ENCODE data around the gene TMPRSS13. TPM values are rescaled to one million over a fixed set of nuclear protein-coding genes. Genes with fewer than 3 reads are reported as not detected.

TMPRSS13 gene
- total and polyA plus RNA-seq, 11 donors: 0.03 to 0.51 (median 0.12) TPM; not detected in 5

- ATAC-seq: no peak
- no peaks in the 10 kb centered on the region for H3K27me3 ChIP-seq
- H3K9me3 ChIP-seq: peaks cover 0 to 20% (median 11%) of the 10 kb centered on the region in 12 donors
- WGBS, 4 donors: 51 to 66% (median 57%) methylated on average over 12 of the region's 12 CpGs
- H3K4me1 ChIP-seq: peaks cover 0 to 70% (median 34%) of the 10 kb centered on the region in 12 donors
- intact Hi-C loops (cut with DNase I): no loop called here
- peak in 4 of 5 donors; percentile 4 to 42 (median 10) for DNase-seq
- peaks cover 0 to 3% (median 0%) of the 10 kb centered on the region in 9 donors for H3K36me3 ChIP-seq
- H3K27ac ChIP-seq: peak overlapping the region in 4 of 12 donors; percentile 13 to 46 (median 34)
- H3K4me3 ChIP-seq: no peak overlapping the region
- TF ChIP-seq POLR2A (IDR thresholded peaks at IDR 0.05): no peak
- TF ChIP-seq, protein P1, sequence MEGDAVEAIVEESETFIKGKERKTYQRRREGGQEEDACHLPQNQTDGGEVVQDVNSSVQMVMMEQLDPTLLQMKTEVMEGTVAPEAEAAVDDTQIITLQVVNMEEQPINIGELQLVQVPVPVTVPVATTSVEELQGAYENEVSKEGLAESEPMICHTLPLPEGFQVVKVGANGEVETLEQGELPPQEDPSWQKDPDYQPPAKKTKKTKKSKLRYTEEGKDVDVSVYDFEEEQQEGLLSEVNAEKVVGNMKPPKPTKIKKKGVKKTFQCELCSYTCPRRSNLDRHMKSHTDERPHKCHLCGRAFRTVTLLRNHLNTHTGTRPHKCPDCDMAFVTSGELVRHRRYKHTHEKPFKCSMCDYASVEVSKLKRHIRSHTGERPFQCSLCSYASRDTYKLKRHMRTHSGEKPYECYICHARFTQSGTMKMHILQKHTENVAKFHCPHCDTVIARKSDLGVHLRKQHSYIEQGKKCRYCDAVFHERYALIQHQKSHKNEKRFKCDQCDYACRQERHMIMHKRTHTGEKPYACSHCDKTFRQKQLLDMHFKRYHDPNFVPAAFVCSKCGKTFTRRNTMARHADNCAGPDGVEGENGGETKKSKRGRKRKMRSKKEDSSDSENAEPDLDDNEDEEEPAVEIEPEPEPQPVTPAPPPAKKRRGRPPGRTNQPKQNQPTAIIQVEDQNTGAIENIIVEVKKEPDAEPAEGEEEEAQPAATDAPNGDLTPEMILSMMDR (IDR thresholded peaks at IDR 0.05): no peak
These were observed 73.9 kb downstream of the TMPRSS13 start for GRCh38 chr11:117855186-117855845.

DNA sequence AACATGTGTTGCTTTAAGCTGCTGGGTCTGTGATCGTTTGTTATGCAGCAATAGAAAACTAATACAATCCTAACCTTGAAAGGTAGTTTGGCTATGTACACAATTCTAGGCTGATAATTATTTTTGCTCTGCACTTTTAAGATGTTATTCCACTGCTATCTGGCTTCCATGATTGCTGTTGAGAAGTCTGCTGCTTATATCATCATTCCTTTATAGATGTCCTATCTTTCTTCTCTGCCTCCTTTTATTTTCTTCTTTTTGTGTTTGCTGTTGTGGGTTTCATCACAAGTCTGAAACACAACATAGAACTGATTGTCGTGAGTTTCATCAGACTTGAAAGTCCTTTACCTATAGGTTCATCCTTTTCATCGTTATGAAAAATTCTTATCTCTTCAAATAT lies 76.9 kb downstream of the TMPRSS13 start:
- intact Hi-C loops (cut with DNase I): loop anchor here in 3 of 10 donors (5.0 kb wide), 2 partner anchors 35 to 40 kb away; no protein-coding TSS in a partner anchor
- Histone ChIP-seq H3K9me3 (peaks cover 0 to 25% (median 11%) of the 10 kb centered on the region in 12 donors), H3K36me3 (peaks cover 0 to 3% (median 0%) of the 10 kb centered on the region in 9 donors), H3K27ac (peak overlapping the region in 3 of 12 donors; percentile 23 to 73 (median 46)), H3K4me3 (no peak overlapping the region), H3K4me1 (peaks cover 0 to 51% (median 20%) of the 10 kb centered on the region in 12 donors), H3K27me3 (no peaks in the 10 kb centered on the region)
- 63 to 74% (median 68%) methylated on average over 3 of the region's 3 CpGs for WGBS, 4 donors
- DNase-seq: no peak
- TF ChIP-seq, protein P1 (IDR thresholded peaks at IDR 0.05): no peak
- no peak for TF ChIP-seq POLR2A (IDR thresholded peaks at IDR 0.05)
- no peak for ATAC-seq

DNA sequence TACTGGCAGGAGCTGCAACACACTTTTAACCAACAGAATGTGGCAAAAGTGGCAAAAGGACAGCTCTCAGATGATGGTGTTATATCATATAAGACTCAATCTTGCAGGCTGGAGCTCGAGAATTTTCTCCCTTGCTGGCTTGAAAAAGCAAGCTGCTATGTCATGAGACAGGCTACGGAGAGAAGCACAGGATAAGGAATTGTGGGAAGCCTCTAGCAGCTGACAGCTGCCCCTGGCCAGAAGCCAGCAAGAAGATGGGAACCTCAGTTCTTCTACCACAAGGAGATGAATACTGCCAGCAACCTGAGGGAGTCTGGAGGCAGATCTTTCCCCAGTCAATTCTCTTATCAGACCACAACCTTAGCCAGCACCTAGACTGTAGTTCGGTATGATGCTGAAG lies 77.3 kb downstream of the TMPRSS13 start:
- H3K4me1 ChIP-seq: peaks cover 0 to 47% (median 19%) of the 10 kb centered on the region in 12 donors
- intact Hi-C loops (cut with DNase I): loop anchor here in 3 of 10 donors (5.0 kb wide), 2 partner anchors 35 to 40 kb away; no protein-coding TSS in a partner anchor
- H3K9me3 ChIP-seq: peaks cover 0 to 25% (median 11%) of the 10 kb centered on the region in 12 donors
- peak in 4 of 5 donors; percentile 38 to 72 (median 62) for DNase-seq
- H3K27me3 ChIP-seq: no peaks in the 10 kb centered on the region
- WGBS, 4 donors: 30 to 40% (median 35%) methylated on average over 3 of the region's 3 CpGs
- peak in 3 of 4 donors; percentile 29 to 73 (median 67) for ATAC-seq
- TF ChIP-seq POLR2A (IDR thresholded peaks at IDR 0.05): no peak
- H3K36me3 ChIP-seq: peaks cover 0 to 3% (median 0%) of the 10 kb centered on the region in 9 donors
- H3K27ac ChIP-seq: peak overlapping the region in 6 of 12 donors; percentile 4 to 73 (median 34)
- H3K4me3 ChIP-seq: no peak overlapping the region

DNA sequence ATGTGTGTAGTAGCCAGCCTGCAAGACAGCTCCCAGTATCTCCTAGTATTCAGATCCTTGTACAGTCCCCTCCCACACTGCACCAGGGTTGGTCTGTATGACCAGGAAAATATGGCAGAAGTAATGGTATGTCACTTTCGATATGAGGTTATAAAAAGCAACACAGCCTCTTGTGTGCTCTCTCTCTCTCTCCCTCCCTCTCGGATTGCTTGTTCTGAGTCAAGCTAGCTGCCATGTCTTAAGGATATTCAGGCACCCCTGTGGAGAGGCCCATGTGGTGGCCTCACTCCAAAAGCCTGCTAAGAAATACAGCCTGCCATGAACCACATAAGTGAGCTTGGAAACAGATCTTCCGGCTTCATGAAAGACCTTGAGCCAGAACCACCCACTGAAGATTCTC lies 78.1 kb downstream of the TMPRSS13 start:
- WGBS, 4 donors: 32 to 40% (median 36%) methylated on average over 3 of the region's 3 CpGs
- H3K4me1 ChIP-seq: peaks cover 0 to 40% (median 17%) of the 10 kb centered on the region in 12 donors
- ATAC-seq (peak in 3 of 4 donors; percentile 63 to 80 (median 78)), DNase-seq (peak in 1 of 5 donors; percentile 5)
- peak overlapping the region in 9 of 12 donors; percentile 4 to 73 (median 23) for H3K27ac ChIP-seq
- intact Hi-C loops (cut with DNase I): loop anchor here in 3 of 10 donors (5.0 kb wide), 2 partner anchors 36 to 41 kb away; no protein-coding TSS in a partner anchor
- peaks cover 0 to 25% (median 11%) of the 10 kb centered on the region in 12 donors for H3K9me3 ChIP-seq
- H3K27me3 ChIP-seq: no peaks in the 10 kb centered on the region
- no peak for TF ChIP-seq POLR2A (IDR thresholded peaks at IDR 0.05)
- TF ChIP-seq, protein P1 (IDR thresholded peaks at IDR 0.05): no peak
- H3K4me3 ChIP-seq: no peak overlapping the region
- H3K36me3 ChIP-seq: peaks cover 0 to 3% (median 0%) of the 10 kb centered on the region in 9 donors

Other genes starting within 250 kb of the TMPRSS13 start
- 1 to 10 TPM in 3 of 9 donors, under 1 TPM in 6; 0.05 to 1.7 (median 0.81) TPM for gene DSCAML1, start 132.2 kb downstream of the TMPRSS13 start, total RNA-seq
- under 1 TPM; 0.11 to 0.76 TPM for gene DSCAML1, start 132.2 kb downstream of the TMPRSS13 start, polyA plus RNA-seq
- 1 to 10 TPM in 5 of 9 donors, under 1 TPM in 3, not detected in 1; 0.48 to 2.7 (median 1.8) TPM for gene FXYD2, start 104.7 kb downstream of the TMPRSS13 start, total RNA-seq
- 1 to 10 TPM in 1 of 2 donors, under 1 TPM in 1; 0.53 to 1.8 TPM for gene FXYD2, start 104.7 kb downstream of the TMPRSS13 start, polyA plus RNA-seq
- 10 to 100 TPM; 24.6 to 51.2 (median 35.0) TPM for gene FXYD6, start 52.7 kb downstream of the TMPRSS13 start, total RNA-seq
- 10 to 100 TPM; 51.2 to 54.0 TPM for gene FXYD6, start 52.7 kb downstream of the TMPRSS13 start, polyA plus RNA-seq
- 10 to 100 TPM in 2 of 9 donors, 1 to 10 TPM in 7; 2.1 to 49.0 (median 6.3) TPM for gene IL10RA, start 57.0 kb upstream of the TMPRSS13 start, total RNA-seq
- 1 to 10 TPM; 3.7 to 3.9 TPM for gene IL10RA, start 57.0 kb upstream of the TMPRSS13 start, polyA plus RNA-seq
- gene TMPRSS4, start 147.7 kb upstream of the TMPRSS13 start, total RNA-seq: under 1 TPM in 3 of 9 donors, not detected in 6; 0.13 to 0.39 (median 0.32) TPM
- under 1 TPM in 1 of 2 donors, not detected in 1; 0.26 TPM for gene TMPRSS4, start 147.7 kb upstream of the TMPRSS13 start, polyA plus RNA-seq
- gene SMIM35, start 157.6 kb upstream of the TMPRSS13 start, total RNA-seq: under 1 TPM in 1 of 9 donors, not detected in 8; 0.21 TPM
- gene SMIM35, start 157.6 kb upstream of the TMPRSS13 start, polyA plus RNA-seq: not detected
- gene SCN4B, start 223.4 kb upstream of the TMPRSS13 start, total RNA-seq: 10 to 100 TPM in 6 of 9 donors, 1 to 10 TPM in 3; 2.1 to 16.9 (median 12.7) TPM
- gene SCN4B, start 223.4 kb upstream of the TMPRSS13 start, polyA plus RNA-seq: 1 to 10 TPM; 6.4 to 8.6 TPM
- 10 to 100 TPM in 5 of 9 donors, 1 to 10 TPM in 4; 3.6 to 32.5 (median 11.8) TPM for gene SCN2B, start 247.2 kb upstream of the TMPRSS13 start, total RNA-seq
- gene SCN2B, start 247.2 kb upstream of the TMPRSS13 start, polyA plus RNA-seq: 10 to 100 TPM in 1 of 2 donors, 1 to 10 TPM in 1; 5.0 to 17.5 TPM

Data from heart left ventricle (tissue), 16 donors.